ENCODE measurements around the gene PRDX4.
A peak's percentile ranks its signal among the peaks of the same experiment; 100 is the strongest.
"Not testable (repeated sequence)": the region's sequence is repeated elsewhere in the genome, so short reads cannot be mapped to it uniquely, and the experiment has no call there.

PRDX4 gene

GRCh38 chrX:23667239-23668177 is at the start of gene PRDX4:
TSS of gene PRDX4 (plus strand) at chrX:23667493. CDS start at chrX:23667571, 78 bp downstream.
- peak; percentile 59 to 68 for DNase-seq (ENCODE audit: low read depth in 2 of 2)

GRCh38 chrX:23621621-23622265 is 45.5 kb upstream of the PRDX4 start:
- DNase-seq (ENCODE audit: low read depth in 2 of 2) = no peak

GRCh38 chrX:23623797-23624196 is 43.5 kb upstream of the PRDX4 start:
- DNase-seq (ENCODE audit: low read depth in 2 of 2) = no peak

- DNase-seq (ENCODE audit: low read depth in 2 of 2) = no peak
Measured at GRCh38 chrX:23626651-23627050, 40.6 kb upstream of the PRDX4 start.

- DNase-seq (ENCODE audit: low read depth in 2 of 2) = no peak
Measured at GRCh38 chrX:23628131-23628530, 39.2 kb upstream of the PRDX4 start.

DNA sequence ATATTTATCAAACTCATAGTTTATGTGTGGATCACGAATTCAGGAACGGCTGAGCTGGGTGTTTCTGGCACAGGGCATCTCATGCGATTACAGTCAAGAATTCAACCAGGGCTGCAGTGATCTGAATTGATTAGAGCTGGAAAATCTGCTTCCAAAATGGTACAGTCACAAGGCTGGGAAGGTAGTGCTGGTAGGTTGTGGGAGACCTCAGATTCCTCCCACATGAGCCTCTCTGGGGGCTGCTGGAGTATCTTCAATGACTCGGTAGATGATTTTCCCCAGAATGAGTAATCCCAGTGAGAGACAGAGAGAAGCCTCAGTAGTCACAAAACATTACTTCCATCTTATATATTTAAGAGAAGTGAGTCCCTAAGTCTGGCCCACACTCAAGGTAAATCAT is 36.2 kb upstream of the PRDX4 start:
- no peak for DNase-seq (ENCODE audit: low read depth in 2 of 2)

DNA sequence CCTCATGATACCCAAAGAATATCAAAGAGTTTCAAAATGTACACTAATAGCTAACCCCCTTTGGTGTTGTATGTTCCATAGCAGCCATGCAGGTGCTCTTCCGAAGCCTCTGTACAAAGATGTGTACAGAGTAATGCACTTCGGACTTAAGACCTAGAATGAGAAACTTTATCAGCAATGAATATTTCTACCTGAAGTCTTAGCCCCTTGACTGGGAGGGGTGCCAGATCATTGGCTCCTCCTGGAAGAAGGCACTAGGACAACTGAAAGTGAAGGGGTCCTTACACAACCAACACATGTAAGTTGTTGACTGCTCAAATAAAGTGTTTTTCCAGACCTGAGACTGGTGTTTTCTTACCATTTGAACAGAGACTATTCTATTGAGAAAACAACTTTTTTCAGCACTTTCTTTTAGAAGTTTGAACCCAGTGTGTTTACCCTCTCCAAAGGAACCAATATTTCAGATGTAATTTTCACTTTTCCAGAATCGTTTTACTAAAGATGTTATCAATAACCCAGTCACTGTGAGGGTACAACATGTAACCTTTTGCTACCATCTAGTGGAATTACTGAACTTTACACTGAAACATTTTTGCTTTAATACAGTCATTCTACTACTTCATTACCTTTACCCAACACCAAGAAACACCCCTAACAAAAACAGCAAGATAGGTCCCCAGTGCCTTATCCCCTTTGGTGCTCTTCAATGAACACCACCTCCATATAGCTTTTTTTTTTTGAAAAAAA is 33.3 kb upstream of the PRDX4 start:
- DNase-seq (ENCODE audit: low read depth in 2 of 2) = no peak

DNA sequence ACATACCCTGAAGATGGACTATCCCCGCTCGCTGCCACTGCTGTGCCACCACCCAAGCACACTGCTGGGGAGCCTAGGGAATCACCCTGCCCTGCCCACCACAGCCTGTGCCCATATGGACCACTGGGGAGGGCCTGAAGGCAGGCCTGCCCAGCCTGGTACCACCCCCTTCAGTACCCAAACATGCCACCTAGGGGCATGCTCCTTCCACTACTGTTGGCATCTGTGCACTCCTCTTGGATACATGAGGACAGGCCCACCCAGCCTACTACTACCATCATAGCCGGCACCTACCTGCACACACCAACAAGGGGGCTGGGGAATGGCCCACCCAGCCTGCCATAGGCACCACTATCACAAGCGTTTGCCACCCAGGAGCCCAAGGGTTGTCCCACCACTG is 30.1 kb upstream of the PRDX4 start:
- DNase-seq (ENCODE audit: low read depth in 2 of 2) = peak in 1 of 2 donors; percentile 31

DNA sequence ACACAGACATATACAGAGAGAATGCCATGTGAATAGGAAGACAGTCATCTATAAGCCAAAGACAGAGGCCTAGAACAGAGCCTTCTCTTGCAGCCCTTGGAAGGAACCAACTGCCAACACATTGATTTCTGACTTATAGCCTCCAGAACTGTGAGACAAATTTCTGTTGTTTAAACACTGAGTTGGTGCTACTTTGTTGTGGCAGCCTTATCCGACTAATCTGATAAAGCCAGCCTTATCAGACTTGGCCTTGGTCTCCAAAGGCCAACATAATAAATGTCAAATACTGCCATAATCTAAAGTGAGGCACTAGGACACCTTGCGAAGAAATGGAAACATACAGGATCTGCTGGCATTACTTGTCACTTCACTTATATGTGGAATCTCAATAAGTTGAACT is 24.3 kb upstream of the PRDX4 start:
- no peak for DNase-seq (ENCODE audit: low read depth in 2 of 2)

GRCh38 chrX:23644744-23645143 is 22.5 kb upstream of the PRDX4 start:
- no peak for DNase-seq (ENCODE audit: low read depth in 2 of 2)

GRCh38 chrX:23656091-23656490 is 11.2 kb upstream of the PRDX4 start:
- DNase-seq (ENCODE audit: low read depth in 2 of 2) = no peak

DNA sequence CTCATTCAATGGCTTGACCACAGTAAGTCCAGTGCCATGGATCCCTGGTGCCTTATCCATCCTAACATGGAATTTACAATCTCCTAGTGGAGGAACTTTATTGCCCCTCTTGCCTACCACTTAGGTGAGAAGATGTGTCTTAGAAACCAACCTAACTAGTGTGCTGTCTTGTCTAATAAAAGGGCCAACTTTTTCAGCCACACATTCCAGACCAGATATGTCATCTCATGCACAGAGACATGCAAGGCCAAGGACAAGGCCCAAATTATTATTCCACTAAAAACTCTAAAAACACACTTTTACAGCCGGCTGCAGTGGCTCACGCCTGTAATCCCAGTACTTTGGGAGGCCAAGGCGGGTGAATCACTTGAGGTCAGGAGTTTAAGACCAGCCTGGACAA is 10.6 kb upstream of the PRDX4 start:
- no peak for DNase-seq (ENCODE audit: low read depth in 2 of 2)

DNA sequence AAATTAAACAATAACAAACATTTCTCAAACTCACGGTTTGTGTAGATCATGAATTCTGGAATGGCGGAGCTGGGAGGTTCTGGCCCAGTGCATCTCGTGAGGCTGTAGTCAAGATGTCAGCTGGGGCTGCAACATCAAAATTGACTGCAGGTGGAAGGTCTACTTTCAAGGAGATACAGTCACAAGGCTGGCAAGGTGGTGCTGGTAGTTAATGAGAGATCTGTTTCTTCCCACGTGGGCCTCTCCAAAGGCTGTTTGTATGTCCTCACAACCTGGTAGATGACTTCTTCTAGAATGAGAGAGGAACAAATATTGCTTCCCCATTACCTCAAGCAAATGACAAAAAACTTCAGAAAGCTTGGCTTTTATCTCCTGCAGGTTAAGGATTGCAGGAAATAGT is 8.0 kb upstream of the PRDX4 start:
- DNase-seq (ENCODE audit: low read depth in 2 of 2) = no peak

- not testable (repeated sequence) for DNase-seq (ENCODE audit: low read depth in 2 of 2)
Measured at GRCh38 chrX:23660083-23660765, 7.1 kb upstream of the PRDX4 start.

DNA sequence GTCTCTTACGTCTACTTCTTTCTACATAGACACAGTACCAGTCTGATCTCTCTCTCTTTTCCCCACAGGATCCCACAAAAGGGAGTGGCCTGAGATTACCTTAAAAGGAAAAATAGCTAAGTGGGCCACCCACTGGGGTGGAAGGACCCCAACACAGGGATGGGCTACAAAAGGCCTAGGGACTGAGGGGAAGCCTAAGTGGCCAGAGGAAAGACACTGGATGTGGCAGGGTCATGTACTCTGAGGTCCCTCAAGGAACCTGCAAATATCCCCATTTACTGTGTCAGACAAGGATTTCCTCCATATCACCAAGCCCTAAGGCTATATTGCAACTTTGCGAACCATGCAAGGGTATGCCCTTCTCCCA is 6.5 kb upstream of the PRDX4 start:
- DNase-seq (ENCODE audit: low read depth in 2 of 2) = no peak

- DNase-seq (ENCODE audit: low read depth in 2 of 2) = no peak
Measured at GRCh38 chrX:23661671-23662070, 5.6 kb upstream of the PRDX4 start.

- DNase-seq (ENCODE audit: low read depth in 2 of 2) = no peak
Measured at GRCh38 chrX:23662187-23662586, 5.1 kb upstream of the PRDX4 start.

DNA sequence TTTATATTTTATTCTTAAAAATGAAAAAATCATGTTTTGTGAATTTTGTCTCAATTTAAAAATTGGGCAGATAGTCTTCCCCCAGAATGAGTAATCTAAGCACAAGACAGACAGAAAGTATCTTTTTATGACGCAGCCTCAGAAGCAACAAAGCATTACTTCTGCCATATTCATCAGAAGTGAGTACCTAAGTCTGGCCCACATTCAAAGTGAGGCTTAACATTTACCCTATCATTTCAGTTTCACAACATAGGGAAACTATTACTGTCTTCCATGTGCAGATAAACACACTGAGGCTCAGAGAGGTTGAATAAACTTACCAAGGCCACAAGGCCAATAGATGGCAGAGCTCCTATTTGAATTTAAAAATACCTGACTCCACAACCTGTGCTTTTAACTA is 4.4 kb upstream of the PRDX4 start:
- DNase-seq (ENCODE audit: low read depth in 2 of 2) = no peak

DNA sequence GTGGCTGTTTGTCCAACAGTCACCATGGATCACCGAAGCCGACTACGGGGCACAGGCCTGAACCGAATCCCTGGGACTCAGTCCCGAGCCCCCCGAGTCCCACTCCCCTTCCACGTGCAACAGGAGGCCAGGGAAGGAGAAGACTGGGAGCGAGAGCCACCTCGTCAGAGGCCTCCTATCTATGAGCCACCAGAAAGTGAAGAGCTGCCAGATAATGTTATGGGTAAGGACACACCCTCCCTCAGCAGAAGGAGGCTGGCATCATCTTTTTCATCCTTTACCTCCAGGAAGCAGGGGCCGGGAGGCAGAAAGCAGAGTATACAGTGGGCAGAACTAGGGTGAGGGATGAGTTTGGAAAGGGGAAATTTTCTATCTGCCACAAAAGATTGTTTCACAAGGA is 2.8 kb upstream of the PRDX4 start:
- no peak for DNase-seq (ENCODE audit: low read depth in 2 of 2)

GRCh38 chrX:23666282-23666681 is 1.0 kb upstream of the PRDX4 start:
- no peak for DNase-seq (ENCODE audit: low read depth in 2 of 2)

GRCh38 chrX:23668335-23668734 is 1.0 kb downstream of the PRDX4 start:
- no peak for DNase-seq (ENCODE audit: low read depth in 2 of 2)

DNA sequence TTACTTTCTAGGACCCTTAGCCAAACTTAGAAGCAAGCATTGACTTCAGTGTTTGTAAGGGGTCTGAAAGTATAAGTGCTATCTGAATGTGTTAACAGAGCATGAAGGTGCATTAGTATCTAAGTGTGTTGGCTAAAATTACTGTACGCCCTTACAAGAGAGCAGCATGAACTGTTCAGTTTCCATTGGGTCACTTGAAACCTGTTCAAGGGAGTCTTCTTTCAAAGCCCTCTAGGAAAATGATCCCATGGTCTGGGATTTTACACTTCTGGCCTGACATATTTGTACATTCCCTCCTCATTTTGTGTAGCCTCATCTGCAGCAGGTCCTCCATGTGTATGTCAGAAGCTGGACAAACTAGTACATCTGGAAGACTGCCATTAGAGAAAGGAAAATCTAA is 3.2 kb downstream of the PRDX4 start:
- no peak for DNase-seq (ENCODE audit: low read depth in 2 of 2)
